A673 (cell line): ENCODE data around the gene PRPF6.
"Not testable (repeated sequence)": the region's sequence is repeated elsewhere in the genome, so short reads cannot be mapped to it uniquely, and the experiment has no call there.

Experiments used
- CTCF ChIP-seq: fragments of 300-800, 200-600 bp; sonication (generic); conservative IDR thresholded peaks from 2 replicates; pipeline ENCODE4 v1.5.1; 2017; ENCODE audit warnings: low read depth, mild to moderate bottlenecking, antibody characterized with exemption, low read length, moderate library complexity, mixed read lengths
- EZH2 ChIP-seq: fragments of 200-600 bp; sonication (generic); IDR thresholded peaks from 2 replicates; pipeline ENCODE4 v1.6.1; 2017; ENCODE audit warnings: borderline replicate concordance, low read depth, mild to moderate bottlenecking, mixed read lengths, antibody characterized with exemption, low read length; ENCODE audit not compliant: poor library complexity, severe bottlenecking

DNA sequence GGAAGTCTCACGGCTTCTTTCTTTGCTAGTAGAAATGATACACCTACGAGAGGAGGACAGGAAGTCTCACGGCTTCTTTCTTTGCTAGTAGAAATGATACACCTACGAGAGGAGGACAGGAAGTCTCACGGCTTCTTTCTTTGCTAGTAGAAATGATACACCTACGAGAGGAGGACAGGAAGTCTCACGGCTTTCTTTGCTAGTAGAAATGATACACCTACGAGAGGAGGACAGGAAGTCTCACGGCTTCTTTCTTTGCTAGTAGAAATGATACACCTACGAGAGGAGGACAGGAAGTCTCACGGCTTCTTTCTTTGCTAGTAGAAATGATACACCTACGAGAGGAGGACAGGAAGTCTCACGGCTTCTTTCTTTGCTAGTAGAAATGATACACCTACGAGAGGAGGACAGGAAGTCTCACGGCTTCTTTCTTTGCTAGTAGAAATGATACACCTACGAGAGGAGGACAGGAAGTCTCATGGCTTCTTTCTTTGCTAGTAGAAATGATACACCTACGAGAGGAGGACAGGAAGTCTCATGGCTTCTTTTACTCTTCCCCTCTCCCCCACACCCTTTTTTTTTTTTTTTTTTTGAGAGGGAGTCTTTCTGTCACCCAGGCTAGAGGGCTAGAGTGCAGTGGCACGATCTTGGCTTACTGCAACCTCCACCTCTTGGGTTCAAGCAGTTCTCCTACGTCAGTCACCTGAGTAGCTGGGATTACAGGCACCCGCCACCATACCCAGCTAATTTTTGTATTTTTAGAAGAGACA lies 31.6 kb downstream of the PRPF6 start:
- TF ChIP-seq EZH2, CTCF: not testable (repeated sequence)
